Central memory CD8-positive, alpha-beta T cell (primary cell): ENCODE measurements around the gene PRR12.

ENCODE experiments used
- ATAC-seq: fragments of 150-1000 bp; cut with Tn5 transposase; replicated peaks from 2 replicates; pipeline ENCODE4 v1.10.0; 2022; ENCODE audit warnings: mild to moderate bottlenecking, moderate FRiP score, moderate number of reproducible peaks; ENCODE audit not compliant: poor library complexity, severe bottlenecking; ENCODE audit errors: extremely low read depth
- DNase-seq, 2 donors: peaks; one replicate each; pipeline ENCODE4 v3.0.0; 2021; ENCODE audit warnings: low spot score in 2 of 2
- H3K27ac Mint-ChIP-seq: one replicate; pipeline ENCODE4 v1.8.0; 2022; ENCODE audit warnings: low read depth, mild to moderate bottlenecking, moderate library complexity, mixed read lengths
- H3K27me3 Mint-ChIP-seq: one replicate; pipeline ENCODE4 v1.8.0; 2022; ENCODE audit warnings: mixed read lengths
- H3K36me3 Mint-ChIP-seq: one replicate; pipeline ENCODE4 v1.8.0; 2022; ENCODE audit warnings: mild to moderate bottlenecking, moderate library complexity, mixed read lengths; ENCODE audit not compliant: insufficient read depth
- H3K4me1 Mint-ChIP-seq: one replicate; pipeline ENCODE4 v1.8.0; 2022; ENCODE audit warnings: mixed read lengths
- H3K4me3 Mint-ChIP-seq: one replicate; pipeline ENCODE4 v1.8.0; 2022; ENCODE audit warnings: mild to moderate bottlenecking, moderate library complexity, mixed read lengths
- H3K9me3 Mint-ChIP-seq: one replicate; pipeline ENCODE4 v1.8.0; 2022; ENCODE audit warnings: mixed read lengths

Gene PRR12

DNA sequence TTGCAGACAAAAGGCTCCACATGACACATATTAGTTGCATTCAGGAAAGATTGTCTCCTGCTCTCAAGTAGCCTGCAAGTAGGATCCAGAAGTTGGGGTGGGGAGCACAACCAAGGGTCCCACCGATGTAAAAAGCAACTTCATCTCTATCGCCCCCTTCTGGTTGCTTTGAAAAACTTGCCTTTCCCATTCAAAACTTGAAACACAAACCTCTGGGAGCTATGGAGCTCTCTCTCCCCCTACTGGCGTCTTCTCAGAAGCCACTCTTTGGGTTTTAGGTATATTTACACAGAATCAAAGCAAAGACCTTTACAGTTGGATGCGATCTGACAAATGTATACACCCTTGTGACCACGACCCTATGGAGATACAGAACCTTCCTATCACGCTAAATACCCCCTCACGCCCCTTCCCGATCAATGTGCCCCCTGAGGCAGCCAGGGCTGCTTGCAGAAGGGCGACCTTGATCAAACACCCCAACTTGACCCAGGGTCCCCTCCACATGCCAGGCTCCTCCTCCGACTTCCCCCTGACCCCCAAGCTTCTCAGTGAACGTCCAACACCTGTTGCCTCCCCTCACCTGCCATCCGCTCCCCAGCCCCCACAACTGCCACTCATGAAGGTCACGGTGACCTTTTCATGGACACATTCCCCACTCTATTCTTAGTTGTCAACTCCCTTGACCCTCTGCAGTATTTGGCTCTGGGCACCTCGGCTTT lies 20.7 kb upstream of the PRR12 start:
- Mint-ChIP-seq H3K36me3 (peaks cover 29% of the 10 kb centered on the region), H3K4me3 (peak overlapping the region; percentile 24), H3K4me1 (peaks cover 39% of the 10 kb centered on the region), H3K27me3 (no peaks in the 10 kb centered on the region), H3K27ac (peak overlapping the region; percentile 58), H3K9me3 (no peaks in the 10 kb centered on the region)
- ATAC-seq (peak; percentile 26), DNase-seq (peak; percentile 44 to 71)

GRCh38 chr19:49570997-49571676 lies 19.8 kb upstream of the PRR12 start:
- H3K9me3 Mint-ChIP-seq, result no peaks in the 10 kb centered on the region
- peaks cover 31% of the 10 kb centered on the region for H3K4me1 Mint-ChIP-seq
- no peaks in the 10 kb centered on the region for H3K27me3 Mint-ChIP-seq
- H3K27ac Mint-ChIP-seq, result no peak overlapping the region
- no peak for DNase-seq
- H3K4me3 Mint-ChIP-seq, result no peak overlapping the region
- no peak for ATAC-seq
- H3K36me3 Mint-ChIP-seq, result peaks cover 36% of the 10 kb centered on the region

DNA sequence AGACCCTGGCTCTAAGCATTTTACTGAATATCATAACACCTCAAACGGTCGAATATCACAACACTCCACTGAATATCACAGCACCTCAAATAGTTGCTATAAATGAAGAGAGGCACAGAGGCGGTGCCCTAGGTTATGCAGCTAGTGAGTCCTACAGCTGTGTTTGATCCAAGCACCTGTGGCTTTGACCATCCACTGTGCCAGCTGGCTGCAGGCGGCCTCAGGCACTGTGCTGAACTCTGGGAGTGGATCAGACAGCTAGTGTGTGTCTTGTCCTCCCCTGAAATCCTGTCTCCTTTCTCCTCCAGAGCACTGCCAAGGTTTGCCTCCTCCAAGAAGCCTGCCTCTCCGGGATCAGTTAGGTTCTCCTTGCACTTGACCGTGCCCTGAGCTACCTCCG lies 18.0 kb upstream of the PRR12 start:
- DNase-seq, result no peak
- Mint-ChIP-seq H3K27ac (peak overlapping the region; percentile 65), H3K4me1 (peaks cover 28% of the 10 kb centered on the region), H3K9me3 (no peaks in the 10 kb centered on the region), H3K4me3 (no peak overlapping the region), H3K27me3 (no peaks in the 10 kb centered on the region), H3K36me3 (peaks cover 40% of the 10 kb centered on the region)
- no peak for ATAC-seq

DNA sequence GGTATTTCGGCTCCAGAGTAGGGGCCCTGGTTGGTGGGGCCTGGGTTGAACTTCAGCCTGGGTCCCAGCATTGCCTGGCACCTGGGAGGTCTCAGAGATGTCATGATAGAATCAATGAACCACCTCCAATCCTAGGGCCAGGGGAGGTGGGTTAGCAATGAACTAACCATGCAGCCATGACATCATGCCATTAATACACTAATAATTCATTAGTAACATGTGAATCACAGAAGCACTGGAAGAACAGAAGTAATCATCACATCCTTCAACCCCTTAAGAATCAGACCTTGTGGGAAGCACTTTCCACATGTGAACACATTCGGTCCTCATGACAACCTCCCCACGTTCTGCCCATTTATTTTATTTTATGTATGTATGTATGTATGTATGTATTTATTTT lies 17.6 kb upstream of the PRR12 start:
- Mint-ChIP-seq H3K9me3 (no peaks in the 10 kb centered on the region), H3K27ac (peak overlapping the region; percentile 65), H3K36me3 (peaks cover 36% of the 10 kb centered on the region), H3K27me3 (no peaks in the 10 kb centered on the region), H3K4me3 (no peak overlapping the region), H3K4me1 (peaks cover 26% of the 10 kb centered on the region)
- ATAC-seq (no peak), DNase-seq (no peak)

- no peak for DNase-seq
- no peak overlapping the region for H3K4me3 Mint-ChIP-seq
- peaks cover 33% of the 10 kb centered on the region for H3K36me3 Mint-ChIP-seq
- no peak overlapping the region for H3K27ac Mint-ChIP-seq
- ATAC-seq, result no peak
- no peaks in the 10 kb centered on the region for H3K27me3 Mint-ChIP-seq
- peaks cover 27% of the 10 kb centered on the region for H3K4me1 Mint-ChIP-seq
- H3K9me3 Mint-ChIP-seq, result no peaks in the 10 kb centered on the region
Observed at GRCh38 chr19:49574206-49574755, 16.7 kb upstream of the PRR12 start.

DNA sequence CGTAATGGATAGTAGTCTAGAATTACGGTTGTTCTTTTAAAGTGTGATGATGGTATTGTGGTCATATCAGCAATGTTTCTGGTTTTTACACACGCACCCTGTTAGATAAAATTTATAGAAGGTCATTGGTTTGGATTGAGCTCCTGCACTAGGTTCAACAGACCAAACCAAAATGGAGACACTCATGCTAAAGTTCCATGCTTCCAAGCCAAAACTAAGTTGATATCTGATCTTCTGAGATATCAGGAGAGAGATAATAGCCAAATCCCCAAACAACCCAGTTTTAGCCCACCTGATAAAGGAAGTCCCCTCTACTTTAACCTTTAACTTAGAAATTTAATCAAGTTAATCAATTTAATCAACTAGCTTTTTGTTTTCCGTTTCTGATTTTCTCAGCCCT lies 11.8 kb upstream of the PRR12 start:
- Mint-ChIP-seq H3K36me3 (peaks cover 27% of the 10 kb centered on the region), H3K9me3 (no peaks in the 10 kb centered on the region), H3K27me3 (no peaks in the 10 kb centered on the region), H3K27ac (no peak overlapping the region), H3K4me3 (peak overlapping the region; percentile 93), H3K4me1 (peaks cover 32% of the 10 kb centered on the region)
- DNase-seq (no peak), ATAC-seq (no peak)

DNA sequence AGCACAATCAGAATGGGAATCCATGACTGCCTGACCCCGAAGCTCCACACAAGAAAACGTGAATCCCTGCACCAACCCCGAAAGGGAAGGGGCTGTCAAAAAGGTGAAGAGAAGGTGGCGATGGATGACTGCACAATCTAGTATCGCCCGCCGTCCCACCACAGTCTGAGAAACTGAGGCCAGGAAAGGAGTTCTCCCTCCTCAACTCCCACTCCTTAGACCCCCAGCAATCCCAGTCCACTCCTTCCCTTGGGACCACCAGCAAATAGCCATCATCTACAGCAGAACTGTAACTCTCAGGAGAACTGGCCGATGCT lies 11.1 kb upstream of the PRR12 start:
- Mint-ChIP-seq H3K36me3 (peaks cover 21% of the 10 kb centered on the region), H3K4me3 (peak overlapping the region; percentile 93), H3K9me3 (no peaks in the 10 kb centered on the region), H3K4me1 (peaks cover 32% of the 10 kb centered on the region), H3K27me3 (no peaks in the 10 kb centered on the region), H3K27ac (peak overlapping the region; percentile 87)
- no peak for DNase-seq
- ATAC-seq, result no peak

DNA sequence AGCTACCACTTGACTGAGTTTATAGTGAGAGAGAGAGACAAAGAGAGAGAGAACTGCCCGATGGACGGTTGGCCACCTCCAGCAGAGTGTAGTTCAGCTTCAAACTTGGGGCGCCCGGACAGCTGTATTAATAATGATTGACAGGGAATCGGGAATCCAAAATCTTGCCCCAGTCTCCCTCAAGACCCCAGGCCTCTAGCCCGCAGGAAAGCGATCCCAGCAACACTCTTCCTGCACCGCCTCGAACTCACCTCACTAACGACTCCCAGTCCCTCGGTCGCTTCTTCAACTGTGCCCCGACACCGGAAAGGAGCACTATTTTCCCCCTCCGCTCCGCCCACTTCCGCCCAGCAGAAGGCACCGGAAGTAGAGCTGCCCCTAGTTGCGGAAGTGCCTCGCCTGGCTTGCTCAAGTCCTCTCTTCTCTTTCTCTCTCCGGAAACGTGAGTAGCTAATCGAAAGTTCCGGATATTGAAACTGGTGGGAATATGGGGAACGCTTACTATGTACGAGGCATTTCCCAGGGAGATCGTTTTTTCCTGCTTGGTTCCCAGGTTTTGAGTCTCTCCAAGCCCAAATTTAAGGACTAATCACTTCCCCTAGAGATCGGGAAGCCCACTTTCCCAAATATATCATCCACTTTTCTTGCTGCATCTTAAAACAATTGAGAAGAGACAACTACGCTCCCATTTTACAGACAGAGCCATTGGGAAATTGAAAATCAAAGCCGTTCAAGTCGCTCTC lies 10.5 kb upstream of the PRR12 start, which contains the start of gene NOSIP:
NOSIP (minus strand) TSS at position 293 of the 743 bp plus-strand sequence. CDS start 19,865 bp downstream, outside the sequence.
- ATAC-seq, result peak; percentile 99
- H3K4me1 Mint-ChIP-seq, result peaks cover 32% of the 10 kb centered on the region

GRCh38 chr19:49581007-49581508 lies 9.9 kb upstream of the PRR12 start, which contains the start of gene PRRG2:
TSS of gene PRRG2 (plus strand) at chr19:49581316. CDS start at chr19:49583220, 1,904 bp downstream.
- peaks cover 11% of the 10 kb centered on the region for H3K36me3 Mint-ChIP-seq
- peaks cover 32% of the 10 kb centered on the region for H3K4me1 Mint-ChIP-seq
- H3K27ac Mint-ChIP-seq, result peak within 1 kb of the TSS; percentile 87
- ATAC-seq (no peak), DNase-seq (no peak)
- H3K9me3 Mint-ChIP-seq, result no peaks in the 10 kb centered on the region
- H3K27me3 Mint-ChIP-seq, result no peaks in the 10 kb centered on the region
- peak within 1 kb of the TSS; percentile 93 for H3K4me3 Mint-ChIP-seq

More for the DNA sequence above, 10.5 kb upstream of the PRR12 start, which contains the start of gene NOSIP:
- no peaks in the 10 kb centered on the region for H3K9me3 Mint-ChIP-seq
- DNase-seq, result peak; percentile 92 to 95
- no peaks in the 10 kb centered on the region for H3K27me3 Mint-ChIP-seq
- H3K36me3 Mint-ChIP-seq, result peaks cover 18% of the 10 kb centered on the region
- peak within 1 kb of the TSS; percentile 93 for H3K4me3 Mint-ChIP-seq
- H3K27ac Mint-ChIP-seq, result peak within 1 kb of the TSS; percentile 87

DNA sequence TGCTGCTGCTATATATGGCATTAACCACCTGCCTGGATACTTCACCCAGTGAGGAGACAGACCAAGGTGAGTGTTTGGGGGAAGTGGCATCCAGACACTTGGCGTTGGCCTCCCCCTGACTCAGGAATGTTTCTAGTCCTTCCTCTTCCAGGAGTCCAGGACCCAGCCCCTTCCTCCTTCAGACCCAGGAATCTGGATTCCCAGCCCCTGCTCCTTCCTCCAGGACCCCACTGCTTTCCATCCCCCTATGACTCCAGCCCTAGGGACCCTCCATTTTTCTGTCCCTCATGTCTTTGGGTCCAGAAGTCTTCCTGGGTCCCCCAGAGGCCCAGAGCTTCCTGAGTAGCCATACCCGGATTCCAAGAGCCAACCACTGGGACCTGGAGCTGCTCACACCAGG lies 7.7 kb upstream of the PRR12 start:
- no peaks in the 10 kb centered on the region for H3K9me3 Mint-ChIP-seq
- H3K4me3 Mint-ChIP-seq, result no peak overlapping the region
- DNase-seq (no peak), ATAC-seq (no peak)
- no peaks in the 10 kb centered on the region for H3K27me3 Mint-ChIP-seq
- no peak overlapping the region for H3K27ac Mint-ChIP-seq
- peaks cover 3% of the 10 kb centered on the region for H3K36me3 Mint-ChIP-seq
- peaks cover 23% of the 10 kb centered on the region for H3K4me1 Mint-ChIP-seq

GRCh38 chr19:49585023-49585422 lies 6.0 kb upstream of the PRR12 start:
- ATAC-seq (no peak), DNase-seq (no peak)
- H3K27me3 Mint-ChIP-seq, result no peaks in the 10 kb centered on the region
- H3K4me1 Mint-ChIP-seq, result peaks cover 20% of the 10 kb centered on the region
- H3K4me3 Mint-ChIP-seq, result no peak overlapping the region
- H3K9me3 Mint-ChIP-seq, result no peaks in the 10 kb centered on the region
- H3K36me3 Mint-ChIP-seq, result peaks cover 7% of the 10 kb centered on the region
- no peak overlapping the region for H3K27ac Mint-ChIP-seq

DNA sequence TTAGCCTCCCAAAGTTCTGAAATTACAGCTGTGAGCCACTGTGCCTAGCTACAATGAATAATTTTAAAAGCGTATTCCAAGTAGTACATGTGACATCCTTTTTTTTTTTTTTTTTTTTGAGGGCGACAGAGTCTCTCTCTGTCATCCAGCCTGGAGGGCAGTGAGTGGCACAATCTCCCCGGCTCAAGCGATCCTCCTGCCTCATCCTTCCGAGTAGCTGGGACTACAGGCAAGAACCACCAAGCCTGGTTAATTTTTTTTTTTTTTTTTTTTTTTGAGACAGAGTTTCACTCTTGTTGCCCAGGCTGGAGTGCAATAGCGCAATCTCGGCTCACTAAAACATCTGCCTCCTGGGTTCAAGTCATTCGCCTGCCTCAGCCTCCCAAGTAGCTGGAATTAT lies 3.8 kb upstream of the PRR12 start:
- DNase-seq (no peak), ATAC-seq (no peak)
- H3K4me3 Mint-ChIP-seq, result no peak overlapping the region

More for the DNA sequence above, 3.8 kb upstream of the PRR12 start:
- Mint-ChIP-seq H3K27me3 (no peaks in the 10 kb centered on the region), H3K9me3 (no peaks in the 10 kb centered on the region), H3K4me1 (peaks cover 19% of the 10 kb centered on the region), H3K27ac (no peak overlapping the region), H3K36me3 (peaks cover 14% of the 10 kb centered on the region)
